ENCODE data around the gene TBL3. TPM values are rescaled to one million over a fixed set of nuclear protein-coding genes. Genes with fewer than 3 reads are reported as not detected.

TBL3 gene
- total and polyA plus RNA-seq, 9 of the 15 experiments (the other 6 are each of a cell fraction or from before 2014, with no cell fraction given): 0.97 to 117 (median 24.5) TPM

DNA sequence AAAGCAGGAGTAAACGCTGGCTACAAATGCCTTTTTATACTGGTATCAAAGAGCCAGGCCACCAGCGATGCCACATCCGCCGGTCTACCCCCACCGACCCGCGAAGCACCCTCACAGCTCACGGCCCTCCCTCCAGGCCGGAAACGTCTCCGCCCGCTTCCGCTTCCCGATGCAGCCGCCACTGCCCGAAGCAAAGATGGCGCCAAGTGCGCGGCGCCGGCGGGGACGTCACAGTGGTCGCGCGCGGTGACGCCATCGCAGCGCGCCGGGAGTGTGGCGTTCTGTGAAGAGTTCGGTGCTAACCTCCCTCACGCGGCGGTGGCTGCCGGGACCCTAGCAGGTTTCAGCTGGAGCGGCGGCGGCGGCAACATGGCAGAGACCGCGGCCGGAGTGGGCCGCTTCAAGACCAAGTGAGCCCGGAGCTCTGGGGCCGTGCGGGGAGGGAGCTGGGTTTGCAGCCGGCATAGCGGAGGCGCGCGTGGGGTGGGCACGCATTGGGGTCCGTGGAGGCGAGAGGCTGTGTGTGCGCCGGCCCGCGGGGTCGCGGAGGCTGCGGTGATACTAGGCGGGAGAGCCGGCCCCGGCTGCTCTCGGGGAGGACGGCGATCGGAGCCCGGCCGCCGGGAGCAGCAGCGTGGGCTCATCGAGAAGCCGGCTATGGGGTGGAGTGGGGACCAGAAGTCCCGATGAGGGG, at the start of gene TBL3 (continued):
- TF ChIP-seq, protein P1, sequence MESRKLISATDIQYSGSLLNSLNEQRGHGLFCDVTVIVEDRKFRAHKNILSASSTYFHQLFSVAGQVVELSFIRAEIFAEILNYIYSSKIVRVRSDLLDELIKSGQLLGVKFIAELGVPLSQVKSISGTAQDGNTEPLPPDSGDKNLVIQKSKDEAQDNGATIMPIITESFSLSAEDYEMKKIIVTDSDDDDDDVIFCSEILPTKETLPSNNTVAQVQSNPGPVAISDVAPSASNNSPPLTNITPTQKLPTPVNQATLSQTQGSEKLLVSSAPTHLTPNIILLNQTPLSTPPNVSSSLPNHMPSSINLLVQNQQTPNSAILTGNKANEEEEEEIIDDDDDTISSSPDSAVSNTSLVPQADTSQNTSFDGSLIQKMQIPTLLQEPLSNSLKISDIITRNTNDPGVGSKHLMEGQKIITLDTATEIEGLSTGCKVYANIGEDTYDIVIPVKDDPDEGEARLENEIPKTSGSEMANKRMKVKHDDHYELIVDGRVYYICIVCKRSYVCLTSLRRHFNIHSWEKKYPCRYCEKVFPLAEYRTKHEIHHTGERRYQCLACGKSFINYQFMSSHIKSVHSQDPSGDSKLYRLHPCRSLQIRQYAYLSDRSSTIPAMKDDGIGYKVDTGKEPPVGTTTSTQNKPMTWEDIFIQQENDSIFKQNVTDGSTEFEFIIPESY (CRISPR knock-in tag; IDR thresholded peaks at IDR 0.05): peak; percentile 81
- TF ChIP-seq FOXJ3 (CRISPR knock-in tag; IDR thresholded peaks at IDR 0.05) (no peak), HOXB6 (CRISPR knock-in tag; IDR thresholded peaks at IDR 0.05; ENCODE audit: borderline replicate concordance) (no peak), RHOXF2B (CRISPR knock-in tag; conservative IDR thresholded peaks at IDR 0.05) (no peak), ARNT (IDR thresholded peaks at IDR 0.05) (no peak), MCM2 (IDR thresholded peaks at IDR 0.05; ENCODE audit: low read depth) (no peak), DNMT1 (IDR thresholded peaks at IDR 0.05) (no peak), FIP1L1 (IDR thresholded peaks at IDR 0.05; ENCODE audit: low read depth, low read length, poor library complexity, severe bottlenecking) (peak; percentile 85), ZNF224 (CRISPR knock-in tag; IDR thresholded peaks at IDR 0.05) (no peak), ZKSCAN1 (IDR thresholded peaks at IDR 0.05; ENCODE audit: low read depth, low read length) (peak; percentile 94), NFYB (IDR thresholded peaks at IDR 0.05; ENCODE audit: extremely low read depth, insufficient read length) (no peak), ZNF263 (CRISPR knock-in tag; IDR thresholded peaks at IDR 0.05; ENCODE audit: borderline replicate concordance) (peak; percentile 75), HDAC8 (tag; IDR thresholded peaks at IDR 0.05) (no peak)
- TF ChIP-seq, protein P2, sequence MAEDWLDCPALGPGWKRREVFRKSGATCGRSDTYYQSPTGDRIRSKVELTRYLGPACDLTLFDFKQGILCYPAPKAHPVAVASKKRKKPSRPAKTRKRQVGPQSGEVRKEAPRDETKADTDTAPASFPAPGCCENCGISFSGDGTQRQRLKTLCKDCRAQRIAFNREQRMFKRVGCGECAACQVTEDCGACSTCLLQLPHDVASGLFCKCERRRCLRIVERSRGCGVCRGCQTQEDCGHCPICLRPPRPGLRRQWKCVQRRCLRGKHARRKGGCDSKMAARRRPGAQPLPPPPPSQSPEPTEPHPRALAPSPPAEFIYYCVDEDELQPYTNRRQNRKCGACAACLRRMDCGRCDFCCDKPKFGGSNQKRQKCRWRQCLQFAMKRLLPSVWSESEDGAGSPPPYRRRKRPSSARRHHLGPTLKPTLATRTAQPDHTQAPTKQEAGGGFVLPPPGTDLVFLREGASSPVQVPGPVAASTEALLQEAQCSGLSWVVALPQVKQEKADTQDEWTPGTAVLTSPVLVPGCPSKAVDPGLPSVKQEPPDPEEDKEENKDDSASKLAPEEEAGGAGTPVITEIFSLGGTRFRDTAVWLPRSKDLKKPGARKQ (CRISPR knock-in tag; IDR thresholded peaks at IDR 0.05): no peak
- TF ChIP-seq, protein P3, sequence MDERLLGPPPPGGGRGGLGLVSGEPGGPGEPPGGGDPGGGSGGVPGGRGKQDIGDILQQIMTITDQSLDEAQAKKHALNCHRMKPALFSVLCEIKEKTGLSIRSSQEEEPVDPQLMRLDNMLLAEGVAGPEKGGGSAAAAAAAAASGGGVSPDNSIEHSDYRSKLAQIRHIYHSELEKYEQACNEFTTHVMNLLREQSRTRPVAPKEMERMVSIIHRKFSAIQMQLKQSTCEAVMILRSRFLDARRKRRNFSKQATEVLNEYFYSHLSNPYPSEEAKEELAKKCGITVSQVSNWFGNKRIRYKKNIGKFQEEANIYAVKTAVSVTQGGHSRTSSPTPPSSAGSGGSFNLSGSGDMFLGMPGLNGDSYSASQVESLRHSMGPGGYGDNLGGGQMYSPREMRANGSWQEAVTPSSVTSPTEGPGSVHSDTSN (CRISPR knock-in tag; IDR thresholded peaks at IDR 0.05; ENCODE audit: low read depth): no peak
- TF ChIP-seq, protein P3 (tag; conservative IDR thresholded peaks at IDR 0.05; ENCODE audit: low read depth): no peak
- TF ChIP-seq, protein P4, sequence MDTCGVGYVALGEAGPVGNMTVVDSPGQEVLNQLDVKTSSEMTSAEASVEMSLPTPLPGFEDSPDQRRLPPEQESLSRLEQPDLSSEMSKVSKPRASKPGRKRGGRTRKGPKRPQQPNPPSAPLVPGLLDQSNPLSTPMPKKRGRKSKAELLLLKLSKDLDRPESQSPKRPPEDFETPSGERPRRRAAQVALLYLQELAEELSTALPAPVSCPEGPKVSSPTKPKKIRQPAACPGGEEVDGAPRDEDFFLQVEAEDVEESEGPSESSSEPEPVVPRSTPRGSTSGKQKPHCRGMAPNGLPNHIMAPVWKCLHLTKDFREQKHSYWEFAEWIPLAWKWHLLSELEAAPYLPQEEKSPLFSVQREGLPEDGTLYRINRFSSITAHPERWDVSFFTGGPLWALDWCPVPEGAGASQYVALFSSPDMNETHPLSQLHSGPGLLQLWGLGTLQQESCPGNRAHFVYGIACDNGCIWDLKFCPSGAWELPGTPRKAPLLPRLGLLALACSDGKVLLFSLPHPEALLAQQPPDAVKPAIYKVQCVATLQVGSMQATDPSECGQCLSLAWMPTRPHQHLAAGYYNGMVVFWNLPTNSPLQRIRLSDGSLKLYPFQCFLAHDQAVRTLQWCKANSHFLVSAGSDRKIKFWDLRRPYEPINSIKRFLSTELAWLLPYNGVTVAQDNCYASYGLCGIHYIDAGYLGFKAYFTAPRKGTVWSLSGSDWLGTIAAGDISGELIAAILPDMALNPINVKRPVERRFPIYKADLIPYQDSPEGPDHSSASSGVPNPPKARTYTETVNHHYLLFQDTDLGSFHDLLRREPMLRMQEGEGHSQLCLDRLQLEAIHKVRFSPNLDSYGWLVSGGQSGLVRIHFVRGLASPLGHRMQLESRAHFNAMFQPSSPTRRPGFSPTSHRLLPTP (IDR thresholded peaks at IDR 0.05; ENCODE audit: borderline replicate concordance, extremely low read depth, insufficient read length): no peak
- TF ChIP-seq, protein P5, sequence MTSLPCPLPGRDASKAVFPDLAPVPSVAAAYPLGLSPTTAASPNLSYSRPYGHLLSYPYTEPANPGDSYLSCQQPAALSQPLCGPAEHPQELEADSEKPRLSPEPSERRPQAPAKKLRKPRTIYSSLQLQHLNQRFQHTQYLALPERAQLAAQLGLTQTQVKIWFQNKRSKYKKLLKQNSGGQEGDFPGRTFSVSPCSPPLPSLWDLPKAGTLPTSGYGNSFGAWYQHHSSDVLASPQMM (CRISPR knock-in tag; IDR thresholded peaks at IDR 0.05): no peak
